Hematopoietic multipotent progenitor cell treated with erythropoietin and hydrocortisone succinate and interleukin-3 and kit ligand, for 4 days (in vitro differentiated cells): ENCODE measurements around the gene TIMM13.

Experiments
- DNase-seq: peaks from one replicate; pipeline ENCODE4 v3.0.0-alpha.2; 2015

TIMM13 gene

GRCh38 chr19:2376784-2377519 lies 50.4 kb downstream of the TIMM13 start:
- no peak for DNase-seq
